Measurements from ENCODE around the gene DTWD2.

DNA sequence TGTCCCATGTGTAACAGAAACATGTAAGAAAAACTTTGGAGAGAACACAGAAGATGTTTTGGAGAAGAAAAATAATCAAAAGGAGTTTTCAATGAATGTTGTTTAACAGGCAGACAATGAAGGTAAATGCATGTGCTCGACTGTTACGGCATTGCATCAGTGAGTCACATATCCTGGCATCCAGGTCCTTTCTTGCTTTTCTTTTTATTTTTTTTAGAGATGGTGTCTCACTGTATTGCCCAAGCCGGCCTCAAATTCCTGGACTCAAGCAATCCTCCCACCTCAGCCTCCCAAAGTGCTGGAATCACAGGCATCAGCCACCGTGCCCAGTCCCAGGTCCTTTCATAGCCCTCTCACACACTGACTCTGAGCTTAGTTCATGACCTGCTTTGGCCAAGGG lies 181.8 kb downstream of the DTWD2 start:
- no peak for TF ChIP-seq CTCF (IDR thresholded peaks at IDR 0.05)
- TF ChIP-seq ZFX (IDR thresholded peaks at IDR 0.05; ENCODE audit: borderline replicate concordance), result no peak
